ENCODE data around the gene MRPS34. TPM values are rescaled to one million over a fixed set of nuclear protein-coding genes. Genes with fewer than 3 reads are reported as not detected.

The MRPS34 gene
- total and polyA plus RNA-seq, 10 of the 15 experiments (the other 5 are each of a cell fraction or from before 2014, with no cell fraction given) = 3.6 to 285 (median 147) TPM

- intact Hi-C loops (cut with micrococcal nuclease; ENCODE audit: unreplicated experiment) = no loop called here
- ChIA-PET SMC1A (ENCODE audit: uncharacterized antibody, unreplicated experiment) (no interaction called here), POLR2A (no interaction called here), CTCF (no interaction called here), RAD21 (ENCODE audit: unreplicated experiment) (interaction anchor here (1.3 kb wide), 1 partner anchor 14 kb away, joined by 3 read pairs; the partner anchor contains the start of genes NUBP2 and SPSB3)
- H3K9me3 ChIP-seq (replicated peaks; ENCODE audit: control insufficient read depth, insufficient read depth, low read length) = no peaks in the 10 kb centered on the region
- WGBS (ENCODE audit: insufficient coverage, insufficient replicate concordance, low lambda C conversion rate, missing lambda C conversion rate) = 95% methylated on average over 27 of the region's 41 CpGs
- H3K79me2 ChIP-seq (ENCODE audit: control insufficient read depth, insufficient read depth, low read length) = peaks cover 27% of the 10 kb centered on the region
- H4K20me1 ChIP-seq (ENCODE audit: control insufficient read depth, insufficient read depth) = no peaks in the 10 kb centered on the region
- H3K4me3 ChIP-seq = no peak overlapping the region
- no peak overlapping the region for H3K4me2 ChIP-seq (ENCODE audit: control insufficient read depth, insufficient read depth)
- DNase-seq (ENCODE audit: low read depth, low spot score) (no peak), FAIRE-seq (no peak), ATAC-seq (no peak)
- TF ChIP-seq CTCF (IDR thresholded peaks at IDR 0.05 in 2 of 3, conservative IDR thresholded peaks at IDR 0.05 in 1 of 3; ENCODE audit: control insufficient read depth in 2 of 3, extremely low read depth in 1 of 3, insufficient read depth in 1 of 3, low read depth in 3 of 3, low read length in 3 of 3) = no peak
- TF ChIP-seq POLR2A (IDR thresholded peaks at IDR 0.05; ENCODE audit: low read depth, low read length) = peak; percentile 63
- no peak for TF ChIP-seq SIN3A (IDR thresholded peaks at IDR 0.05; ENCODE audit: low read depth, low read length)
- H3K27ac ChIP-seq (ENCODE audit: control insufficient read depth, insufficient read depth) = no peak overlapping the region
- no peak overlapping the region for H3K9ac ChIP-seq (ENCODE audit: control insufficient read depth, insufficient read depth, low read length)
- H3K36me3 ChIP-seq (ENCODE audit: control insufficient read depth in 2 of 2, insufficient read depth in 2 of 2, low read length in 1 of 2) = peaks cover 0 to 25% of the 10 kb centered on the region in 2 experiments; a peak in 3 of 4 replicates
- H2AFZ ChIP-seq (ENCODE audit: control insufficient read depth, low read depth, low read length) = no peak overlapping the region
- BruUV-seq (replicated peaks) = no TSS peak
- in situ Hi-C loops (cut with MboI) = no loop called here
- no peaks in the 10 kb centered on the region for H3K27me3 ChIP-seq (replicated peaks in 1 of 2; ENCODE audit: control insufficient read depth in 2 of 2, insufficient read depth in 2 of 2, low read length in 1 of 2)
- H3K4me1 ChIP-seq (ENCODE audit: control insufficient read depth, insufficient read depth, low read length) = peaks cover 4% of the 10 kb centered on the region
These were observed 4.7 kb downstream of the MRPS34 start for GRCh38 chr16:1768061-1768766.

All from GM12878 (cell line).